GM12872 (cell line): Measurements from ENCODE around the gene KRTAP10-9.

Source experiments
- TF ChIP-seq, protein P1 (sequence below): IDR thresholded peaks from 3 replicates; pipeline ENCODE4 v1.5.1; 2011; ENCODE audit warnings: low read depth, mild to moderate bottlenecking, low read length, moderate library complexity; ENCODE audit not compliant: insufficient read depth

Gene KRTAP10-9

DNA sequence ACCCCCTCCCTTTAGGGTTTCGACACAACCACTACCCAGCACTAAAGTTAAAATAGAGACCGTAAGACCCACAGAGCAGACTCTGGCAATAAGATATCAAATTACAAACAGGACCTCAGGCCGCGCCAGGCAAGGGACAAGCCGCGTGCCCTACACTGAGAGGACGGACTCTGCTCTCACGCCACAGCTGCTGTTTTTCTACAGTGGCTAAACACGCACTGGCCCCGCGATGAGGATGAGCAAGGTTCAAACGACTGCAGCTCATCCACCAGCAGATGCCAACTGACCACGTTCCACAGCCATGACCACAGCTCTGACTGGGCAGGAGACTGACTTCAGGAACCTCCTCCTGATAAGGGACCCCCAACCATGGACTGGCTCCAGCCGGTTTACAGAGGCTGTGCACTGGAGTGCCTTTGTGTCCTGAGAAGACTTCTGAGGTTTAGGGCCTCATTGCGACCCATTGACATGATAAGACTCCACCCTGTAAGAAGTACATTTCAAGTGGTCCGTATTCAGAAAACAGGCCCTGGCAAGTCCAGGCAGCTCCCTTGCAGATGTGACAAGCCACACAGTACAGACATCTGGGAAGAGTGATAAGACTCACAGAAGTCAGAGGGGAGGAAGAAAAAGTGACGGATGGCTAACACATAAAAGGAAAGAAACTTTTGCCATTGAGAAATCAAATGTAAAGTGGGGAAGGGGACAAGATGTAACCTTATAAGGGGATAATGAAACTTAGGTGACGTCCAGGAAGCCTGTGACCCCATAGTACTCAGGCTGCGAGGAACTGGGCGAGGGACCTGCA is 33.1 kb upstream of the KRTAP10-9 start:
- TF ChIP-seq, protein P1, sequence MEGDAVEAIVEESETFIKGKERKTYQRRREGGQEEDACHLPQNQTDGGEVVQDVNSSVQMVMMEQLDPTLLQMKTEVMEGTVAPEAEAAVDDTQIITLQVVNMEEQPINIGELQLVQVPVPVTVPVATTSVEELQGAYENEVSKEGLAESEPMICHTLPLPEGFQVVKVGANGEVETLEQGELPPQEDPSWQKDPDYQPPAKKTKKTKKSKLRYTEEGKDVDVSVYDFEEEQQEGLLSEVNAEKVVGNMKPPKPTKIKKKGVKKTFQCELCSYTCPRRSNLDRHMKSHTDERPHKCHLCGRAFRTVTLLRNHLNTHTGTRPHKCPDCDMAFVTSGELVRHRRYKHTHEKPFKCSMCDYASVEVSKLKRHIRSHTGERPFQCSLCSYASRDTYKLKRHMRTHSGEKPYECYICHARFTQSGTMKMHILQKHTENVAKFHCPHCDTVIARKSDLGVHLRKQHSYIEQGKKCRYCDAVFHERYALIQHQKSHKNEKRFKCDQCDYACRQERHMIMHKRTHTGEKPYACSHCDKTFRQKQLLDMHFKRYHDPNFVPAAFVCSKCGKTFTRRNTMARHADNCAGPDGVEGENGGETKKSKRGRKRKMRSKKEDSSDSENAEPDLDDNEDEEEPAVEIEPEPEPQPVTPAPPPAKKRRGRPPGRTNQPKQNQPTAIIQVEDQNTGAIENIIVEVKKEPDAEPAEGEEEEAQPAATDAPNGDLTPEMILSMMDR: no peak

DNA sequence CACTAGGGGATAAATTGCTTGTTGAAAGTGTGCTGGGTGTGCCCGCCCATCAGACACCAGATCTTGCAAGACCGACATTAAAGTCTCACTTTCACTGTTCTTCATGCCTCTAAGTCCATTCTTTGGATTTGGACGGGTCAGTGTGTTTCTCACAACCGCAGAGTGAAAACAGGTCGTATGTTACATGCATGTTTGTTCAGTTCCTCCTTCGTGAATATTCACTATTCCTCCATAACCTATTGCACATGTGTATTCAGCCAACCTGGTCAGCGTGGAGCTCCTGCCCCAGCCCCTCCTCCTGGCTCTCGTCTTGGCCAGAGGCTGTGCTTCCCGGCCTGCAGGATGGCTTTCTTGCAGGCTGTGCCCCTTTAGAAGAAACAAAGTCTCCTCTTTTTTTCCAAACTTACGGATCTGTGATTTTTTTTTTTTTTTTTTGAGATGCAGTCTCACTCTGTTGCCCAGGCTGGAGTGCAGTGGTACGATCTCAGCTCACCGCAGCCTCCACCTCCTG is 32.4 kb upstream of the KRTAP10-9 start:
- TF ChIP-seq, protein P1: no peak

DNA sequence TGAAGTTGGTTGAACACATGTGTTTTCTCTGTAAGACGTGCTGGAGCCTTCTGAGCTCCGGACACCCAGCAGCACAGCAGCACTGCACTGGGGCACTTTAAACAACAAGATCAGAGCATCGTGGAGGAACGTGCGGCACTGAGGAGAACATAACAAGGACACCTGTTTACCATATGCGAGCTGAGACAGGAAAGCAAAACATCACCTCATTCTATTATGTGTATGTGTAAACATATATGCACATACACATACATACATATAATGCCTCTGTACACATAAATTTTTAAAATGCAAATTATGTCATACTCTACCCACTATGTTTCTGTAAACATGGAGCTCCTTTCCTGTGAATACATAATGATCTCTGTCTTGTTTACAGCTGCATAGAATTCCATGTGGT is 31.4 kb upstream of the KRTAP10-9 start:
- TF ChIP-seq, protein P1: no peak

DNA sequence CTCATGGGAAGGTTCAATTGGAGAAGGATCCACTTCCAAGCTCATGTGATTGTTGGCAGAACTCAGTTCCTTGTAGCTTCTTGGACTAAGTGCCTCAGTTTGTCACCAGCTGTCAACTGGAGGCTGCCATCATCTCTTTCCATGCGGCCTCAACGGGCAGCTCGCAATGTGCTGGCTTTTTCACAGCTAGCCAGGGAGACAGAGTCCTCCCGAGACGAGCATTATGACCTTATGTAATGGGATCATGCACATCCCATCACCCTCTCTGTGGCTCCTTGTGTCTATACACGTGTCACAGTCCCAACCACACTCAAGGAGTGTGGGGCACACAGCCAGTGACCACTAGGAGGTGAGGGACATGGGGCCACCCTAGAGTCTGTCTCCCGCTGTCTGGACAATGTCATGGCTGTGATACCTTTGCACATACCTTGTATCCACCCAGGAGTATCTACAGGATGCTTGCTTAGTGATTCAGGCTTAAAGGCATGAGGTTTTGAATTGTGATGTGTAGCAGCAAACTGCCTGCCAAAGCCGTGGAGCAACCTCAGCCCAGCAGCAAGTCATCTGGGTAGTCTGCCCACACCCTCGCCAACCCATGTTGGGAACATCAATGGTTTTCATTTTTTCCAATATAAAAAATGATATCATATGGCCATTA is 30.7 kb upstream of the KRTAP10-9 start:
- TF ChIP-seq, protein P1: no peak

DNA sequence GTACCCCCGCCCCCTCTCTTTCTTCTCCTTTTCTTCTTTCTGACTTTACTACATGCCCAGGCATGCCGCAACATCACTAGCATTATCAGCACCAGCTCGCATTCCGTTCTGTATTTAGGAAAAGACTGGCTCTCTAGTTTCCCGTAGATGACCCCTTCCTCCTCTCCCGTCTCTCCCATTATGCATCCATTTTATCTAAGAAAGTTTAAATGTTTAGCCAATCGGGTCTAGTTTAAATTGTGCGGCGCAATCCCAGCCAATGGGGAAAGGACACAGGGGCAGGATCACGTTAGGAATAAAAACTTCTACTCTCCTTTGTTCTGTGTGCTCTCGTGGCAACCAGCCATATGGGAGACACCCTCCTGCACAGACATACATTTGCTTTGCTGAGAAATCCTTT is 28.8 kb upstream of the KRTAP10-9 start:
- TF ChIP-seq, protein P1: no peak

DNA sequence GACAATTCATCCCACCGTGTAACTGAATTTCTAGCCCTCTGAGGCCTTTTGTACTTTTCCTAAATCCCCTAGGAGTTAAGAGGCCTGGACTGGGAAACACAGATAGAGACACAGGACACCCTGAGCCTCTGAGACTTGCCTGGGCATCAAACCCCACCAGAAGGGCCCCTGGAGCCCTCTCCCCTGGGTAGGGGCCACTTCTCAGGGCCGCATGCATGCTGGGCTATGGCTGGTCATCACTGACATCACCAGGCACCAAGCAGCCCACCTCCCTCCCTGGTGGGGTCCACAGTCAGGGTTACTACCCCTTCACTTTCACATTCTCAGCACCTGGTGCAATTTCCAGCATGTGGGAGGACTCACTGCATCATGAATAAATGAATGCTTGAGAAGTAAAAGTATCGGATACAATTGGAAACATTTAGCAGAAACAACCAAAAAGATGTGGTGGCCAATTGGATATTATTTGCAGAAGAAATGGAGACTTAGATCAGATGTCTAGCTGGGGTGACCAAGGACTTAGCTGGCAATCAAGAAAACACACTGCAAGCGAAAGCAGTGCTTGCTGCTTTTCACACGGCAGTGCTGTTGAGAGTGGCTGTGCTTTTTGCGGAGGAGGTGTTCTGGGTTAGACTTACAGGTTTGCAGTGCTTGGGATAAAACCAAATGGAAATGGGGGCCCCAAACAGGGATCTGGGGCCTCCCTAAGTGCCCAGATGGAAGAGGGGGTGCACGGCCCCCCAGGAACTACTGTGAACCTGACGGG is 27.4 kb upstream of the KRTAP10-9 start:
- TF ChIP-seq, protein P1: no peak
